ENCODE measurements around the gene ANTXR1.
"Not testable (repeated sequence)": the region's sequence is repeated elsewhere in the genome, so short reads cannot be mapped to it uniquely, and the experiment has no call there.

The ANTXR1 gene

GRCh38 chr2:69243652-69244051 is 230.7 kb downstream of the ANTXR1 start:
- no peak for DNase-seq

GRCh38 chr2:69244882-69245281 is 231.9 kb downstream of the ANTXR1 start:
- DNase-seq, result no peak

- DNase-seq, result no peak
Observed at GRCh38 chr2:69247583-69247982, 234.6 kb downstream of the ANTXR1 start.

GRCh38 chr2:69248232-69248631 is 235.3 kb downstream of the ANTXR1 start:
- no peak for DNase-seq

GRCh38 chr2:69250981-69251380 is 238.0 kb downstream of the ANTXR1 start:
- DNase-seq, result no peak

GRCh38 chr2:69251943-69252342 is 239.0 kb downstream of the ANTXR1 start:
- no peak for DNase-seq

- no peak for DNase-seq
Observed at GRCh38 chr2:69253112-69253511, 240.1 kb downstream of the ANTXR1 start.

GRCh38 chr2:69253611-69254301 is 240.8 kb downstream of the ANTXR1 start:
- DNase-seq, result no peak

- DNase-seq, result no peak
Observed at GRCh38 chr2:69255760-69256159, 242.8 kb downstream of the ANTXR1 start.

- not testable (repeated sequence) for DNase-seq
Observed at GRCh38 chr2:69259994-69260591, 247.1 kb downstream of the ANTXR1 start.

- no peak for DNase-seq
Observed at GRCh38 chr2:69260666-69261065, 247.7 kb downstream of the ANTXR1 start.

- DNase-seq, result no peak
Observed at GRCh38 chr2:69269330-69269729, 256.4 kb downstream of the ANTXR1 start.

GRCh38 chr2:69271831-69272257 is 258.9 kb downstream of the ANTXR1 start:
- DNase-seq, result no peak

- DNase-seq, result no peak
Observed at GRCh38 chr2:69272803-69273471, 260.0 kb downstream of the ANTXR1 start.

GRCh38 chr2:69275490-69275889 is 262.5 kb downstream of the ANTXR1 start:
- DNase-seq, result no peak

GRCh38 chr2:69278366-69278765 is 265.4 kb downstream of the ANTXR1 start:
- no peak for DNase-seq

- DNase-seq, result no peak
Observed at GRCh38 chr2:69279211-69279610, 266.2 kb downstream of the ANTXR1 start.

GRCh38 chr2:69279931-69280681 is 267.1 kb downstream of the ANTXR1 start:
- DNase-seq, result no peak

GRCh38 chr2:69280796-69281412 is 267.9 kb downstream of the ANTXR1 start:
- DNase-seq, result no peak

GRCh38 chr2:69285379-69285894 is 272.5 kb downstream of the ANTXR1 start:
- DNase-seq, result no peak

GRCh38 chr2:69287544-69287943 is 274.6 kb downstream of the ANTXR1 start:
- DNase-seq, result no peak

GRCh38 chr2:69288429-69288828 is 275.4 kb downstream of the ANTXR1 start:
- no peak for DNase-seq
